Thoracic aorta (tissue), 2 donors: ENCODE measurements around the gene DDX51. TPM values are rescaled to one million over a fixed set of nuclear protein-coding genes. Genes with fewer than 3 reads are reported as not detected.

Experiments used
- ATAC-seq: fragments of 150-250 bp; one replicate; pipeline ENCODE4 v1.8.0; 2017; ENCODE audit warnings: low read depth; ENCODE audit not compliant: insufficient number of reproducible peaks, low FRiP score
- DNase-seq: peaks from one replicate; pipeline ENCODE4 v3.0.0-alpha.2; 2020; ENCODE audit warnings: low spot score
- H3K27ac ChIP-seq, 2 donors: fragments of 200-600 bp; sonication (generic); 1 replicate in 1 of 2; 2 replicates in 1 of 2; pipeline ENCODE4 v1.5.1; 2016; ENCODE audit warnings: mild to moderate bottlenecking in 2 of 2, moderate library complexity in 2 of 2
- H3K27me3 ChIP-seq: fragments of 200-600 bp; sonication (generic); replicated peaks from 2 replicates; pipeline ENCODE4 v1.6.0; 2016; ENCODE audit warnings: mild to moderate bottlenecking; ENCODE audit not compliant: insufficient read depth
- H3K36me3 ChIP-seq: fragments of 200-600 bp; sonication (generic); one replicate; pipeline ENCODE4 v1.5.1; 2016
- H3K4me1 ChIP-seq, 2 donors: fragments of 200-600 bp; sonication (generic); 1 replicate in 1 of 2; 2 replicates in 1 of 2; pipeline versions ENCODE4 v1.5.1 to v1.6.0; 2016; ENCODE audit warnings: low read depth in 2 of 2, mild to moderate bottlenecking in 1 of 2; ENCODE audit not compliant: control insufficient read depth in 1 of 2
- H3K4me3 ChIP-seq: fragments of 200-600 bp; sonication (generic); 2 replicates; pipeline ENCODE4 v1.5.1; 2016; ENCODE audit warnings: mild to moderate bottlenecking
- H3K9me3 ChIP-seq: fragments of 200-600 bp; sonication (generic); 2 replicates; pipeline ENCODE4 v1.5.1; 2016
- CTCF ChIP-seq: fragments of 200-600 bp; sonication (generic); IDR thresholded peaks from one replicate; pipeline ENCODE4 v1.5.1; 2019; ENCODE audit warnings: antibody characterized with exemption
- total RNA-seq, 2 donors: library from RNA; depleted of rRNA; stranded (reverse); fragments of >200 nt; gene quantifications; one replicate each; pipeline versions ENCODE4 v1.1.0 to v1.2.3, GENCODE V29; 2016

Gene DDX51
- total RNA-seq, 2 donors from 2014 or later = 9.7 to 24.8 TPM

- ATAC-seq (no peak), DNase-seq (no peak)
- H3K9me3 ChIP-seq = no peaks in the 10 kb centered on the region
- H3K36me3 ChIP-seq = no peaks in the 10 kb centered on the region
- H3K27me3 ChIP-seq = no peaks in the 10 kb centered on the region
- no peak overlapping the region for H3K27ac ChIP-seq
- no peak overlapping the region for H3K4me3 ChIP-seq
- no peaks in the 10 kb centered on the region for H3K4me1 ChIP-seq
- TF ChIP-seq CTCF = no peak
Measured at GRCh38 chr12:132176920-132177551, 32.9 kb upstream of the DDX51 start.

DNA sequence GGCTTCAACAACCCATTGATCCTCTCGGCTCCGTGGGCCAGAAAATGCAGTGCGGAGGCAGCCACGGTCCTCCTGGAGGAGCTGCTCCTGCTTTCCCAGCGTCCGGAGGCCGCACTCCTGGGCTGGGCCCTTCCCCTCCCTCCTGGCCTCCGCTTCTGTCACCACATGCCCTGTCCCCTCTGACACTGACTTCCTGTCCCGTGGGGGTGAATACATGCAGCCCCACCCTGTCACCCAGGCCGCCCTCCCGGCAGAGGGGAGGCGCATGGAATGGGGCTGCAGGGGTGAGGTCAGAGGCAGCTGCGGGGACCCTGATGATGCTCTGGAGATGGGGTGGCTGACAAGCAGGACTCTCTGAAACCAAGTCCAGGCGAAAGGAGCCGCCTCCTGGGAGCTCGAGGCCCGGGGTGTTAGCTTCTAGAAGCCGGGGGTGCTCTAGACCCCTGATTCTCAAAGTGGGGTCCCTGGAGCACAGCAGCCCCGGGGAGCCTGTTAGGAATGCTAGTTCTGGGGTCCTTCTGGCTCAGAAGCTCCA lies 32.3 kb upstream of the DDX51 start:
- DNase-seq (no peak), ATAC-seq (no peak)
- no peaks in the 10 kb centered on the region for H3K36me3 ChIP-seq
- no peak overlapping the region for H3K4me3 ChIP-seq
- H3K4me1 ChIP-seq = no peaks in the 10 kb centered on the region
- no peak overlapping the region for H3K27ac ChIP-seq
- no peaks in the 10 kb centered on the region for H3K9me3 ChIP-seq
- no peak for TF ChIP-seq CTCF
- H3K27me3 ChIP-seq = no peaks in the 10 kb centered on the region

GRCh38 chr12:132175496-132176384 lies 31.6 kb upstream of the DDX51 start:
- no peak for TF ChIP-seq CTCF
- Histone ChIP-seq H3K27ac (no peak overlapping the region), H3K36me3 (no peaks in the 10 kb centered on the region), H3K4me1 (no peaks in the 10 kb centered on the region), H3K9me3 (no peaks in the 10 kb centered on the region), H3K4me3 (no peak overlapping the region), H3K27me3 (no peaks in the 10 kb centered on the region)
- no peak for ATAC-seq
- no peak for DNase-seq

DNA sequence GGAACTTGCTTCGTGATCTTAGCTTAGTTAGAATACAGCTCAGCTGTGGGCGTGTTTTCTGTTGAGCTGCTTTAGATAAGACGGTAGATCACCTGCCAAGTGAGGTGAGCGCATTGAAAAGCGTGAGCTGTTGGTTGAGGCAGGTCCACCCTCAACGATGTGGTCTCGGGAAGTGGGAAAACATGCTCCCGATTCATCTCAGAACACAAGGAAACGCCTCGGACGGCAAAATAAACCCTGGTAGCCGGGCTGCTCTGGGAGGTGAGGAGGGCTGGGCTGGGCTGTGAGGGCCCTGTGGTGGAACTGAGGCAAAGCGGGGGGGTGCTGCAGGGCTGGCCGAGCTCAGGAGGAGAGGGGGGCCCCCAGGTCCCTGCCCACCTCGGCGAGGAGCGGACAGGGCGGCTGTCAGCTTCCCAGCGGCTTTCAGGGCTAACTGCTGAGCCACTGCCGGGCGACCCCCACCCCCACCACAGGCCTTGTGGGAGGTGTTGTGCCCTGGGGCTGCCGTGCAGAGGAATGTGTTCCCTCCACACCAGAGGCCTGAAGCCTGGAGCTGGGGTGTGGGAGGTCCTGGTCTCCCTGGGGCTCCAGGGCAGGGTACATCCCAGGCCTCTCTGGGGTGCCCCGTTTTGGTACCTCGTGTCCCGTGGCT lies 30.8 kb upstream of the DDX51 start:
- no peak for TF ChIP-seq CTCF
- Histone ChIP-seq H3K36me3 (no peaks in the 10 kb centered on the region), H3K27ac (no peak overlapping the region), H3K9me3 (no peaks in the 10 kb centered on the region), H3K4me3 (no peak overlapping the region), H3K4me1 (no peaks in the 10 kb centered on the region), H3K27me3 (no peaks in the 10 kb centered on the region)
- DNase-seq (no peak), ATAC-seq (no peak)
